HepG2 (cell line): ENCODE measurements around the gene DLAT. TPM values are rescaled to one million over a fixed set of nuclear protein-coding genes. Genes with fewer than 3 reads are reported as not detected.

Experiments used
- ARNTL ChIP-seq: sonication (generic); formaldehyde crosslinking; IDR thresholded peaks from 2 replicates; pipeline ENCODE4 v1.4.0; 2020; ENCODE audit warnings: mild to moderate bottlenecking, missing genetic modification reagents
- BCL6 ChIP-seq: IDR thresholded peaks from 2 replicates; pipeline ENCODE4 v1.6.1; 2016; ENCODE audit warnings: missing genetic modification reagents, missing compliant biosample characterization
- TRAFD1 ChIP-seq: sonication (generic); formaldehyde crosslinking; IDR thresholded peaks from 2 replicates; pipeline ENCODE4 v1.5.1; 2020; ENCODE audit warnings: missing genetic modification reagents, mild to moderate bottlenecking, borderline replicate concordance
- U2AF2 ChIP-seq: fragments of 200-400 bp; formaldehyde crosslinking; IDR thresholded peaks from 2 replicates; pipeline ENCODE4 v1.6.1; 2017; ENCODE audit warnings: low read depth, mild to moderate bottlenecking, low read length
- ZKSCAN8 ChIP-seq: IDR thresholded peaks from 2 replicates; pipeline ENCODE4 v1.6.1; 2016; ENCODE audit warnings: borderline replicate concordance, missing genetic modification reagents, missing compliant biosample characterization
- ZNF138 ChIP-seq: sonication (generic); formaldehyde crosslinking; IDR thresholded peaks from 2 replicates; pipeline ENCODE4 v1.5.0; 2020; ENCODE audit warnings: mild to moderate bottlenecking, low read depth, missing genetic modification reagents
- ZNF510 ChIP-seq: sonication (generic); formaldehyde crosslinking; IDR thresholded peaks from 2 replicates; pipeline ENCODE4 v1.4.0; 2020; ENCODE audit warnings: low read depth, mild to moderate bottlenecking, missing genetic modification reagents
- ZNF530 ChIP-seq: sonication (generic); formaldehyde crosslinking; IDR thresholded peaks from 2 replicates; pipeline ENCODE4 v1.5.0; 2020; ENCODE audit warnings: low read depth, mild to moderate bottlenecking, missing genetic modification reagents
- ZNF713 ChIP-seq: sonication (generic); formaldehyde crosslinking; IDR thresholded peaks from 2 replicates; pipeline ENCODE4 v1.4.0; 2020; ENCODE audit warnings: mild to moderate bottlenecking, missing genetic modification reagents
- ZNF775 ChIP-seq: sonication (generic); formaldehyde crosslinking; IDR thresholded peaks from 2 replicates; pipeline ENCODE4 v1.4.0; 2020; ENCODE audit warnings: missing genetic modification reagents, mild to moderate bottlenecking, moderate library complexity, borderline replicate concordance
- ZNF878 ChIP-seq: sonication (generic); formaldehyde crosslinking; IDR thresholded peaks from 2 replicates; pipeline ENCODE4 v1.8.1; 2023; ENCODE audit warnings: mild to moderate bottlenecking, missing genetic modification reagents, moderate library complexity
- polyA plus RNA-seq, 8 experiments: library from polyadenylated mRNA; depleted of rRNA in 3 of 8; stranded (reverse) in 7 of 8; unstranded in 1 of 8; fragments of >200 nt; fragmentation: Illumina TruSeq in 4 of 8; extraction: Trizol in 4 of 8; gene quantifications; 2 replicates each; pipeline versions ENCODE4 v1.2.1 to v1.2.3, GENCODE V29; 2011 to 2016; ENCODE audit warnings: low read depth in 4 of 8, missing spikeins in 1 of 8, mixed read lengths in 1 of 8; ENCODE audit not compliant: insufficient read depth in 1 of 8
- total RNA-seq, 5 experiments: library from RNA; depleted of rRNA; stranded (reverse); fragments of >200 nt; fragmentation: Illumina TruSeq; extraction: Trizol; gene quantifications; 2 replicates each; pipeline ENCODE4 v1.2.3, GENCODE V29; 2016; ENCODE audit warnings: low read depth in 1 of 5
- TF ChIP-seq, protein P1 (sequence below): IDR thresholded peaks from 2 replicates; pipeline ENCODE4 v1.6.1; 2016; ENCODE audit warnings: control low read depth
- TF ChIP-seq, protein P2 (sequence below): sonication (generic); formaldehyde crosslinking; IDR thresholded peaks from 2 replicates; pipeline ENCODE4 v1.5.0; 2020; ENCODE audit warnings: mild to moderate bottlenecking, missing genetic modification reagents

Gene DLAT
- total and polyA plus RNA-seq, 2 of the 13 experiments (the other 11 are each of a cell fraction or from before 2014, with no cell fraction given), result 26.4 to 62.2 TPM

- TF ChIP-seq BCL6 (CRISPR knock-in tag), result peak; percentile 48
- TF ChIP-seq ZNF510 (CRISPR knock-in tag), result no peak
- TF ChIP-seq, protein P1, sequence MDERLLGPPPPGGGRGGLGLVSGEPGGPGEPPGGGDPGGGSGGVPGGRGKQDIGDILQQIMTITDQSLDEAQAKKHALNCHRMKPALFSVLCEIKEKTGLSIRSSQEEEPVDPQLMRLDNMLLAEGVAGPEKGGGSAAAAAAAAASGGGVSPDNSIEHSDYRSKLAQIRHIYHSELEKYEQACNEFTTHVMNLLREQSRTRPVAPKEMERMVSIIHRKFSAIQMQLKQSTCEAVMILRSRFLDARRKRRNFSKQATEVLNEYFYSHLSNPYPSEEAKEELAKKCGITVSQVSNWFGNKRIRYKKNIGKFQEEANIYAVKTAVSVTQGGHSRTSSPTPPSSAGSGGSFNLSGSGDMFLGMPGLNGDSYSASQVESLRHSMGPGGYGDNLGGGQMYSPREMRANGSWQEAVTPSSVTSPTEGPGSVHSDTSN (CRISPR knock-in tag), result no peak
- peak; percentile 86; the same call in 1 of the 2 replicates for TF ChIP-seq U2AF2
- no peak for TF ChIP-seq ZNF713 (CRISPR knock-in tag)
- TF ChIP-seq ZNF530 (CRISPR knock-in tag), result no peak
- TF ChIP-seq ZNF138, result no peak
- no peak for TF ChIP-seq TRAFD1 (CRISPR knock-in tag)
- TF ChIP-seq, protein P2, sequence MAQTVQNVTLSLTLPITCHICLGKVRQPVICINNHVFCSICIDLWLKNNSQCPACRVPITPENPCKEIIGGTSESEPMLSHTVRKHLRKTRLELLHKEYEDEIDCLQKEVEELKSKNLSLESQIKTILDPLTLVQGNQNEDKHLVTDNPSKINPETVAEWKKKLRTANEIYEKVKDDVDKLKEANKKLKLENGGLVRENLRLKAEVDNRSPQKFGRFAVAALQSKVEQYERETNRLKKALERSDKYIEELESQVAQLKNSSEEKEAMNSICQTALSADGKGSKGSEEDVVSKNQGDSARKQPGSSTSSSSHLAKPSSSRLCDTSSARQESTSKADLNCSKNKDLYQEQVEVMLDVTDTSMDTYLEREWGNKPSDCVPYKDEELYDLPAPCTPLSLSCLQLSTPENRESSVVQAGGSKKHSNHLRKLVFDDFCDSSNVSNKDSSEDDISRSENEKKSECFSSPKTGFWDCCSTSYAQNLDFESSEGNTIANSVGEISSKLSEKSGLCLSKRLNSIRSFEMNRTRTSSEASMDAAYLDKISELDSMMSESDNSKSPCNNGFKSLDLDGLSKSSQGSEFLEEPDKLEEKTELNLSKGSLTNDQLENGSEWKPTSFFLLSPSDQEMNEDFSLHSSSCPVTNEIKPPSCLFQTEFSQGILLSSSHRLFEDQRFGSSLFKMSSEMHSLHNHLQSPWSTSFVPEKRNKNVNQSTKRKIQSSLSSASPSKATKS (CRISPR knock-in tag), result no peak
- 0 out of 2 replicates have a peak, but pooled peaks have one; percentile 63 for TF ChIP-seq ZKSCAN8
- TF ChIP-seq ARNTL (CRISPR knock-in tag), result no peak
- no peak for TF ChIP-seq ZNF775 (CRISPR knock-in tag)
- TF ChIP-seq ZNF878, result peak; percentile 92
These were observed 49.0 kb downstream of the DLAT start, which contains the start of the genes NKAPD1 and PIH1D2 (continued) for GRCh38 chr11:112073941-112074811.
